IMR-90 (cell line): ENCODE measurements around the gene MSI2. TPM values are rescaled to one million over a fixed set of nuclear protein-coding genes. Genes with fewer than 3 reads are reported as not detected.

Experiments
- ATAC-seq: fragments of 200-7000 bp; cut with Tn5 transposase; 2 replicates; pipeline ENCODE4 v1.9.1; 2020; ENCODE audit warnings: low read depth, mild to moderate bottlenecking, moderate library complexity
- BruUV-seq: library from RNA; stranded (reverse); fragments of 400-500 nt; replicated peaks from 2 replicates; lab custom pipeline; 2021; lab: Mats Ljungman, UMichigan
- CTCF ChIA-PET: fragments of 300-600 bp; formaldehyde crosslinking; extraction: SDS; loops from one replicate; lab custom pipeline; 2021; ENCODE audit warnings: antibody characterized with exemption; lab: Yijun Ruan, JAX
- POLR2A ChIA-PET: fragments of 300-600 bp; sonication (Branson Sonifier 250); formaldehyde crosslinking; loops from one replicate; lab custom pipeline; 2022; ENCODE audit warnings: antibody characterized with exemption; ENCODE audit not compliant: unreplicated experiment; lab: Charles Lee
- DNase-seq: peaks from one replicate; pipeline ENCODE4 v3.0.0; 2013
- H2AFZ ChIP-seq: replicated peaks from 2 replicates; pipeline ENCODE3; 2013; ENCODE audit warnings: low read length, mild to moderate bottlenecking; ENCODE audit not compliant: poor library complexity
- H2AK5ac ChIP-seq: 2 replicates; pipeline ENCODE4 v1.6.1; 2013; ENCODE audit warnings: low read depth, low read length, inconsistent platforms
- H2AK9ac ChIP-seq: replicated peaks from 2 replicates; pipeline ENCODE3; 2013; ENCODE audit warnings: mild to moderate bottlenecking, low read depth, low read length, moderate library complexity; ENCODE audit not compliant: poor library complexity
- H2BK120ac ChIP-seq: 2 replicates; pipeline ENCODE4 v1.6.1; 2013; ENCODE audit warnings: low read depth, low read length, inconsistent platforms
- H2BK15ac ChIP-seq: 3 replicates; pipeline ENCODE4 v1.6.1; 2013; ENCODE audit warnings: low read depth, low read length, inconsistent platforms
- H2BK20ac ChIP-seq: 2 replicates; pipeline ENCODE4 v1.6.1; 2013; ENCODE audit warnings: low read depth, mild to moderate bottlenecking, inconsistent platforms, low read length, moderate library complexity
- H2BK5ac ChIP-seq: 2 replicates; pipeline ENCODE4 v1.6.1; 2013; ENCODE audit warnings: mild to moderate bottlenecking, low read depth, low read length, inconsistent platforms; ENCODE audit not compliant: poor library complexity, severe bottlenecking
- H3K14ac ChIP-seq: replicated peaks from 2 replicates; pipeline ENCODE4 v1.6.1; 2013; ENCODE audit warnings: low read depth, low read length, inconsistent platforms
- H3K18ac ChIP-seq: 2 replicates; pipeline ENCODE4 v1.6.1; 2013; ENCODE audit warnings: low read depth, low read length, control low read depth
- H3K23ac ChIP-seq: 2 replicates; pipeline ENCODE4 v1.6.1; 2013; ENCODE audit warnings: low read depth, low read length, inconsistent platforms
- H3K27ac ChIP-seq: 2 replicates; pipeline ENCODE4 v1.5.1; 2013; ENCODE audit warnings: mild to moderate bottlenecking, control low read depth, low read length; ENCODE audit not compliant: insufficient read depth
- H3K27me3 ChIP-seq: 2 replicates; pipeline ENCODE4 v1.6.1; 2013; ENCODE audit warnings: low read length; ENCODE audit not compliant: control insufficient read depth, insufficient read depth
- H3K36me3 ChIP-seq: 2 replicates; pipeline ENCODE4 v1.6.1; 2013; ENCODE audit warnings: low read length, mixed read lengths; ENCODE audit not compliant: control insufficient read depth, insufficient read depth
- H3K4ac ChIP-seq: 2 replicates; pipeline ENCODE4 v1.6.1; 2013; ENCODE audit warnings: low read depth, low read length, inconsistent platforms
- H3K4me1 ChIP-seq: 2 replicates; pipeline ENCODE4 v1.6.1; 2013; ENCODE audit warnings: low read length, mixed read lengths; ENCODE audit not compliant: control insufficient read depth, insufficient read depth
- H3K4me2 ChIP-seq: 2 replicates; pipeline ENCODE4 v1.6.1; 2013; ENCODE audit warnings: low read depth, mild to moderate bottlenecking, control low read depth, low read length, moderate library complexity
- H3K4me3 ChIP-seq: 2 replicates; pipeline ENCODE4 v1.5.1; 2013; ENCODE audit warnings: low read depth, mild to moderate bottlenecking, control low read depth, low read length, moderate library complexity; ENCODE audit not compliant: insufficient read depth
- H3K56ac ChIP-seq: 2 replicates; pipeline ENCODE4 v1.6.1; 2013; ENCODE audit warnings: low read length, inconsistent platforms; ENCODE audit not compliant: insufficient read depth; ENCODE audit errors: extremely low read depth
- H3K79me1 ChIP-seq, 2 experiments: 2 replicates each; pipeline ENCODE4 v1.6.1; 2013; ENCODE audit warnings: low read length in 2 of 2, inconsistent platforms in 1 of 2, low read depth in 1 of 2
- H3K9ac ChIP-seq: 2 replicates; pipeline ENCODE4 v1.6.1; 2013; ENCODE audit warnings: low read depth, low read length, control low read depth
- H3K9me1 ChIP-seq: 2 replicates; pipeline ENCODE4 v1.6.1; 2013; ENCODE audit warnings: low read length, inconsistent platforms; ENCODE audit not compliant: insufficient read depth
- H3K9me3 ChIP-seq: 2 replicates; pipeline ENCODE4 v1.6.1; 2013; ENCODE audit warnings: low read length; ENCODE audit not compliant: control insufficient read depth, insufficient read depth
- H4K20me1 ChIP-seq: 2 replicates; pipeline ENCODE4 v1.6.1; 2013; ENCODE audit warnings: low read length, inconsistent platforms; ENCODE audit not compliant: insufficient read depth
- H4K5ac ChIP-seq: 2 replicates; pipeline ENCODE4 v1.6.1; 2013; ENCODE audit warnings: mild to moderate bottlenecking, low read depth, low read length, control low read depth
- H4K8ac ChIP-seq, 2 experiments: 2 replicates each; pipeline ENCODE4 v1.6.1; 2013; ENCODE audit warnings: low read depth in 2 of 2, low read length in 2 of 2, control low read depth in 1 of 2, inconsistent platforms in 1 of 2
- H4K91ac ChIP-seq: 2 replicates; pipeline ENCODE4 v1.6.1; 2013; ENCODE audit warnings: low read depth, low read length, inconsistent platforms; ENCODE audit not compliant: insufficient read depth
- CEBPB ChIP-seq: IDR thresholded peaks from 2 replicates; pipeline ENCODE4 v1.6.1; 2012; ENCODE audit warnings: low read depth, low read length, improper control_type of control experiment
- CTCF ChIP-seq: conservative IDR thresholded peaks from 2 replicates; pipeline ENCODE4 v1.5.1; 2012; ENCODE audit warnings: mild to moderate bottlenecking, low read depth, low read length, improper control_type of control experiment
- ELK1 ChIP-seq: fragments of 150-350 bp; IDR thresholded peaks from 2 replicates; pipeline ENCODE4 v1.6.1; 2016; ENCODE audit warnings: low read depth, mild to moderate bottlenecking, low read length, moderate library complexity, borderline replicate concordance
- MAZ ChIP-seq: IDR thresholded peaks from 2 replicates; pipeline ENCODE4 v1.6.1; 2012; ENCODE audit warnings: low read depth, mild to moderate bottlenecking, low read length, improper control_type of control experiment, moderate library complexity, borderline replicate concordance
- MXI1 ChIP-seq: IDR thresholded peaks from 2 replicates; pipeline ENCODE4 v1.6.1; 2012; ENCODE audit warnings: low read depth, mild to moderate bottlenecking, low read length, moderate library complexity, borderline replicate concordance
- RAD21 ChIP-seq: IDR thresholded peaks from 2 replicates; pipeline ENCODE4 v1.6.1; 2012; ENCODE audit warnings: low read length, improper control_type of control experiment
- RCOR1 ChIP-seq: IDR thresholded peaks from 2 replicates; pipeline ENCODE4 v1.6.1; 2012; ENCODE audit warnings: mild to moderate bottlenecking, low read length, improper control_type of control experiment; ENCODE audit not compliant: insufficient replicate concordance
- RFX5 ChIP-seq: IDR thresholded peaks from 2 replicates; pipeline ENCODE4 v1.8.0; 2012; ENCODE audit warnings: low read depth, mild to moderate bottlenecking, low read length, moderate library complexity
- SMC3 ChIP-seq: fragments of 150-350 bp; IDR thresholded peaks from 2 replicates; pipeline ENCODE4 v1.6.1; 2016; ENCODE audit warnings: low read depth, mild to moderate bottlenecking, antibody characterized with exemption, low read length, moderate library complexity
- USF2 ChIP-seq: fragments of 150-350 bp; IDR thresholded peaks from 2 replicates; pipeline ENCODE4 v1.6.1; 2017; ENCODE audit warnings: mild to moderate bottlenecking, antibody characterized with exemption, low read length, low read depth
- WGBS, 2 experiments: methylation state at CpG; one replicate each; pipeline versions ENCODE4 v1.1.5 to v1.1.7; 2013; ENCODE audit warnings: missing lambda C conversion rate in 2 of 2; ENCODE audit not compliant: insufficient read length in 1 of 2; ENCODE audit errors: extremely low coverage in 2 of 2; 5-methylcytosine and 5-hydroxymethylcytosine counted together
- dilution Hi-C: fragments of 300-500 bp; cut with HindIII; formaldehyde crosslinking; loops from one replicate; pipeline ENCODE4 v1.14.3; 2018; ENCODE audit warnings: low sequenced_read_pairs; ENCODE audit not compliant: unreplicated experiment
- in situ Hi-C: fragments of 300-500 bp; cut with MboI; formaldehyde crosslinking; loops from 3 replicates; pipeline ENCODE4 v1.14.3; 2019; ENCODE audit warnings: low sequenced_read_pairs, inconsistent platforms, mixed read lengths
- intact Hi-C: fragments of 100-400 bp; cut with micrococcal nuclease; formaldehyde crosslinking; loops from 2 replicates; pipeline ENCODE4 v1.10.0; 2022
- polyA plus RNA-seq, 3 experiments: library from polyadenylated mRNA; depleted of rRNA; stranded (reverse); fragments of >200 nt; gene quantifications; 2 replicates each; pipeline ENCODE4 v1.2.3, GENCODE V29; 2012; ENCODE audit warnings: low replicate concordance in 1 of 3
- total RNA-seq: library from RNA; depleted of rRNA; stranded (reverse); fragments of >200 nt; gene quantifications from 2 replicates; pipeline ENCODE4 v1.2.3, GENCODE V29; 2012

The MSI2 gene
- total and polyA plus RNA-seq, 2 of the 4 experiments (the other 2 are of a cell fraction): 13.0 to 16.0 TPM

- TF ChIP-seq ELK1: no peak
Measured at GRCh38 chr17:57355090-57355859, 99.0 kb downstream of the MSI2 start (continued).

- Histone ChIP-seq H3K9me3 (no peaks in the 10 kb centered on the region), H3K9ac (no peak overlapping the region), H3K4me3 (no peak overlapping the region), H3K23ac (no peak overlapping the region), H3K4me2 (no peak overlapping the region), H4K5ac (no peak overlapping the region), H2AK5ac (no peak overlapping the region), H3K18ac (no peak overlapping the region), H4K20me1 (no peaks in the 10 kb centered on the region; the same call in 1 of the 2 replicates), H4K8ac (no peak overlapping the region), H3K27me3 (no peaks in the 10 kb centered on the region), H3K79me1 (peaks cover 0 to 4% of the 10 kb centered on the region in 2 experiments; a peak in 3 of 4 replicates), H3K56ac (no peak overlapping the region), H2BK5ac (no peak overlapping the region), H3K4ac (no peak overlapping the region), H2AK9ac (no peak overlapping the region), H2AFZ (no peak overlapping the region), H3K36me3 (no peaks in the 10 kb centered on the region; the same call in 1 of the 2 replicates), H2BK15ac (no peak overlapping the region), H3K27ac (no peak overlapping the region), H2BK120ac (no peak overlapping the region), H3K4me1 (no peaks in the 10 kb centered on the region; the same call in 1 of the 2 replicates), H2BK20ac (no peak overlapping the region), H3K9me1 (no peaks in the 10 kb centered on the region; the same call in 1 of the 2 replicates), H4K91ac (no peak overlapping the region), H3K14ac (no peak overlapping the region)
- dilution Hi-C loops (no loop called here), intact Hi-C loops (no loop called here), in situ Hi-C loops (no loop called here)
- no peak for TF ChIP-seq CEBPB
- TF ChIP-seq MAZ: no peak
- TF ChIP-seq RCOR1: no peak
- no peak for TF ChIP-seq RFX5
- TF ChIP-seq MXI1: no peak
- no peak for TF ChIP-seq USF2
- no peak for TF ChIP-seq SMC3
- no peak for TF ChIP-seq CTCF
- no peak for TF ChIP-seq RAD21
- whole genome bisulfite sequencing, 2 experiments: no CpG with 5 or more reads among the region's 6 CpGs
- DNase-seq (no peak), ATAC-seq (no peak)
- ChIA-PET CTCF (no interaction called here), POLR2A (no interaction called here)
- no TSS peak for BruUV-seq
Measured at GRCh38 chr17:57356153-57356718, 99.9 kb downstream of the MSI2 start.
